Stimulated activated CD4-positive, alpha-beta T cell treated with anti-CD3 and anti-CD28 coated beads, Interleukin-2, amount 100 ng/mL, for 4 hours (primary cell): ENCODE results near the gene LRCOL1.

Experiments used
- DNase-seq: peaks from one replicate; pipeline ENCODE4 v3.0.0-alpha.2; 2020; ENCODE audit warnings: low read depth

Gene LRCOL1

DNA sequence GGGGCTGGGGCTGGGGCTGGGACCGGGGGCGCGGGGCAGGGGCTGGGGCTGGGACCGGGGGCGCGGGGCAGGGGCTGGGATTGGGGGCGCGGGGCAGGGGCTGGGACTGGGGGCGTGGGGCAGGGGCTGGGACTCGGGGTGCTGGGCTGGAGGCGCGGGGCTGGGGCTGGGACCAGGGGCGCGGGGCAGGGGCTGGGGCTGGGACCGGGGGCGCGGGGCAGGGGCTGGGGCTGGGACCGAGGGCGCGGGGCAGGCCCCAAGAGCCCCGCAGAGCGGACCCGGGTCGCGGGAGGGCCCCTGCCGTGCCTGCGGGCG is 8.6 kb upstream of the LRCOL1 start:
- no peak for DNase-seq

- no peak for DNase-seq
These were observed 8.3 kb upstream of the LRCOL1 start, which contains the start of gene P2RX2 for GRCh38 chr12:132618683-132619043. Gene P2RX2 (plus strand): TSS chr12:132618776. CDS start chr12:132618817, 41 bp downstream.

- DNase-seq: no peak
These were observed 7.7 kb upstream of the LRCOL1 start for GRCh38 chr12:132617822-132618682.

GRCh38 chr12:132617135-132617701 is 6.8 kb upstream of the LRCOL1 start:
- DNase-seq: no peak

GRCh38 chr12:132615579-132616038 is 5.2 kb upstream of the LRCOL1 start:
- DNase-seq: no peak

- peak; percentile 67 for DNase-seq
These were observed 4.6 kb upstream of the LRCOL1 start for GRCh38 chr12:132614861-132615578.

DNA sequence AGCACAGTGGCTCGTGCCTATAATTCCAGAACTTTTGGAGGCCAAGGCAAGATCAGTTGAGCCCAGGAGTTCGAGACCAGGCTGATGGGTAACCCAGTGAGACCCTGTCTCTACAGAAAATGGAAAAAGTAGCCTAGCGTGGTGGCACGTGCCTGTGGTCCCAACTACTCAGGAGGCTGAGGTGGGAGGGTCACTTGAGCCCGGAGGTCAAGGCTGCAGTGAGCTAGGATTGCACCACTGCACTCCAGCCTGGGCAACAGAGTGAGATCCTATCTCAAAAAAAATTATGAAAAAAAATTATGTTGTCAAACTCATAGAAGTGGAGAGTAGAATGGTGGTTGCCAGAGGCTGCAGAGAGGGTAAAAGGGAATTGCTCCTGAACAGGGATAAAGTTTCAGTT is 3.6 kb upstream of the LRCOL1 start:
- DNase-seq: no peak

DNA sequence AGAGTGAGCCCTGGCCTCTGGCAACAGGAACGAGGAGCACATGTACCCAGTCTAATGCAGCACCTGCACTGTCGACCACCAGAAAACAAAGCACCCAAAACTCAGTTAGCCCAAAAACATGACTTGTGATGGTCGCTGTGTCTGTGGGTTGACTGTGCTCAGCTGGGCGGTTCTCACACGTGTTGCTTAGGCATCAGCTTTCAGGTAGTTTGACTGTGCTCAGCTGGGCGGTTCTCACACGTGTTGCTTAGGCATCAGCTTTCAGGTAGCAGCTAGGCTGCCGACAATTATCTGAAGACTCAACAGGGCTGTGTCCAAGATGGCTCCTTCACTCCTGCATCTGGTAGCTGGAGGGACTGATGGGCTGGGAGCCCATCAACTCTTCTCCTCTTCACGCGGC is 1.2 kb upstream of the LRCOL1 start:
- DNase-seq: no peak

GRCh38 chr12:132610866-132611602 is 652 bp upstream of the LRCOL1 start:
- DNase-seq: no peak

GRCh38 chr12:132608231-132609171 is 1.9 kb downstream of the LRCOL1 start:
- DNase-seq: no peak

- DNase-seq: no peak
These were observed 3.5 kb downstream of the LRCOL1 start for GRCh38 chr12:132606927-132607326.

- no peak for DNase-seq
These were observed 3.9 kb downstream of the LRCOL1 start for GRCh38 chr12:132606466-132606865.

- DNase-seq: no peak
These were observed 4.5 kb downstream of the LRCOL1 start for GRCh38 chr12:132605892-132606291.

DNA sequence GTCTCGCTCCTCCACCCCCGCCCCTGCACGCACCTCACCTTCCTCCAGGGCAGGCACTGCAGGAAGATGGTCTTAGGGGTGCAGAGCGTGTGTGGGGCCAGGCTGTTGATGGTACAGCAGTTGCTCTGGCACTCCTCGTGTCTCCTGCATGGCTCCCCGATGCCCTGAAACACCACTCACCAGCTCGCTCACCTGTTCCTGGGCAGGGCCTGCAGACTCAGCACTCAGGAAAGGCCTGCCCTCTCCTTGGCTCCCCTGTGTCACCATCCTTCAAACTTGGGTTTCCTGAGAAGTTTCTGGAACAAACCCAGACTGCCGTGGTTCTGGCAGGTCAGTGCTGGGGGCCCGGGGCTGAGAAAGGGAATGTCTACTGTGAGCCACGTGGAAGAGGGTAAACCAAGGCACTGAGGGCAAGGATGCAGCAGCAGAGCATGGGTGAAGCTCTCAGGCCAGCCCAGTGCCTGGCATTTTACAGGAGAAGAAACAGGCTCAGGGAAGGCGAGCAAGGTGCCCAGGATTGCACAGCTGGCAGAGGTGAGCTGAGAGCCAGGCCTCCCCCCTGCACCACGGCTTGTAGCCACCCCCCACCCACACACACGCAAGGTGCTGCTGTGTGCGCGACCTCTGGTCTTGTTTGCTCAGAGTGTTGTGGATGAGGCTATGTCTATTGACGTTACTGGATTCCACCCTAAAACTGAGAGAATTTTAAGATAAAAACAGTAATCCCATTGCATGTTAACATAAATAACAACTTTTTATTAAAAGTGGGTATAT is 5.5 kb downstream of the LRCOL1 start:
- no peak for DNase-seq

- DNase-seq: no peak
These were observed 6.2 kb downstream of the LRCOL1 start for GRCh38 chr12:132604151-132604618.

GRCh38 chr12:132603240-132604150 is 6.9 kb downstream of the LRCOL1 start:
- DNase-seq: no peak

- no peak for DNase-seq
These were observed 7.7 kb downstream of the LRCOL1 start for GRCh38 chr12:132602572-132603239.

GRCh38 chr12:132601171-132601883 is 9.1 kb downstream of the LRCOL1 start:
- no peak for DNase-seq
